ENCODE measurements around the gene PELI1. TPM values are rescaled to one million over a fixed set of nuclear protein-coding genes. Genes with fewer than 3 reads are reported as not detected.

The PELI1 gene
- total and polyA plus RNA-seq, 2 donors (not counting 3 experiments of a cell fraction or from before 2014, with no cell fraction given): 14.2 to 30.9 TPM

DNA sequence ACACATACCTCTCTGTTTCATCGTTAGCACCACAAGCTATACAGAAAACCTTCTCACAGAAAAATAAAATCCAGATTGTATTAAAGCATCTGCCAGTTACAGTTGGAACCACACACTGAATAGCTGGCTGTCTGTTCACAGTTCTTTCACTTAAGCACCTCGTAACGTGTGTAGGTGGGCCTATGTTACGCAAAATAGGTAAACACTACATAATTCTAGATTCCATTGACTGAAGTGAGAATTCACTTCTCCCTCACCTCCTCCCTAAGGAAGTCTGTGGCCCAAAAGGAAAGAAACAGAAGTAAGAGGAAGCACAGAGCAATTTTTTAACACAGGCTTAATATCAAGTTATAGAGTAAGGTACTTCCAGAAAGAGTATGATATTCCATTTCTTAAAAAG lies 24.9 kb downstream of the PELI1 start:
- FAIRE-seq: no peak
- CTCF ChIA-PET: interaction anchor here (0.7 to 2.4 kb wide), 5 partner anchors 11 to 192 kb away, joined by 3 to 8 read pairs (median 6); no protein-coding TSS in a partner anchor

More for the DNA sequence above, 24.9 kb downstream of the PELI1 start:
- TF ChIP-seq, protein P1, sequence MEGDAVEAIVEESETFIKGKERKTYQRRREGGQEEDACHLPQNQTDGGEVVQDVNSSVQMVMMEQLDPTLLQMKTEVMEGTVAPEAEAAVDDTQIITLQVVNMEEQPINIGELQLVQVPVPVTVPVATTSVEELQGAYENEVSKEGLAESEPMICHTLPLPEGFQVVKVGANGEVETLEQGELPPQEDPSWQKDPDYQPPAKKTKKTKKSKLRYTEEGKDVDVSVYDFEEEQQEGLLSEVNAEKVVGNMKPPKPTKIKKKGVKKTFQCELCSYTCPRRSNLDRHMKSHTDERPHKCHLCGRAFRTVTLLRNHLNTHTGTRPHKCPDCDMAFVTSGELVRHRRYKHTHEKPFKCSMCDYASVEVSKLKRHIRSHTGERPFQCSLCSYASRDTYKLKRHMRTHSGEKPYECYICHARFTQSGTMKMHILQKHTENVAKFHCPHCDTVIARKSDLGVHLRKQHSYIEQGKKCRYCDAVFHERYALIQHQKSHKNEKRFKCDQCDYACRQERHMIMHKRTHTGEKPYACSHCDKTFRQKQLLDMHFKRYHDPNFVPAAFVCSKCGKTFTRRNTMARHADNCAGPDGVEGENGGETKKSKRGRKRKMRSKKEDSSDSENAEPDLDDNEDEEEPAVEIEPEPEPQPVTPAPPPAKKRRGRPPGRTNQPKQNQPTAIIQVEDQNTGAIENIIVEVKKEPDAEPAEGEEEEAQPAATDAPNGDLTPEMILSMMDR (IDR thresholded peaks at IDR 0.05; ENCODE audit: extremely low read depth in 1 of 2, insufficient read depth in 1 of 2, low read depth in 1 of 2, low read length in 2 of 2): no peak
- TF ChIP-seq FOS (IDR thresholded peaks at IDR 0.05; ENCODE audit: borderline replicate concordance, insufficient read depth, low read length) (no peak), POLR2A (IDR thresholded peaks at IDR 0.05; ENCODE audit: low read depth, low read length) (no peak), JUN (IDR thresholded peaks at IDR 0.05; ENCODE audit: borderline replicate concordance, insufficient read depth, insufficient read length, low read depth) (no peak), MYC (IDR thresholded peaks at IDR 0.05; ENCODE audit: low read depth, low read length) (no peak), GATA2 (IDR thresholded peaks at IDR 0.05; ENCODE audit: insufficient read depth, insufficient read length, low read depth, low read length) (no peak), POLR2AphosphoS5 (IDR thresholded peaks at IDR 0.05; ENCODE audit: insufficient read depth, low read depth, low read length) (no peak), EZH2 (IDR thresholded peaks at IDR 0.05; ENCODE audit: borderline replicate concordance, low read depth, low read length, severe bottlenecking) (no peak)
- TF ChIP-seq, protein P2, sequence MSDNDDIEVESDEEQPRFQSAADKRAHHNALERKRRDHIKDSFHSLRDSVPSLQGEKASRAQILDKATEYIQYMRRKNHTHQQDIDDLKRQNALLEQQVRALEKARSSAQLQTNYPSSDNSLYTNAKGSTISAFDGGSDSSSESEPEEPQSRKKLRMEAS (IDR thresholded peaks at IDR 0.05; ENCODE audit: insufficient read depth, insufficient read length): no peak
- Histone ChIP-seq H3K9ac (replicated peaks; ENCODE audit: extremely low read depth, insufficient read depth, low read length) (no peak overlapping the region), H3K27ac (ENCODE audit: insufficient read depth, low read depth, low read length) (no peak overlapping the region), H3K9me1 (replicated peaks; ENCODE audit: control insufficient read depth, extremely low read depth, insufficient read depth, low read length) (no peaks in the 10 kb centered on the region), H3K36me3 (ENCODE audit: control insufficient read depth in 2 of 2, extremely low read depth in 1 of 2, insufficient read depth in 2 of 2, low read length in 2 of 2) (no peaks in the 10 kb centered on the region), H3K79me2 (ENCODE audit: control insufficient read depth, insufficient read depth, low read length) (peaks cover 69% of the 10 kb centered on the region), H3K9me3 (replicated peaks; ENCODE audit: control insufficient read depth, insufficient read depth, low read length) (no peaks in the 10 kb centered on the region), H2AFZ (ENCODE audit: low read depth, low read length) (no peak overlapping the region), H3K4me1 (ENCODE audit: control insufficient read depth, extremely low read depth, insufficient read depth, low read length) (peaks cover 23% of the 10 kb centered on the region), H3K4me2 (ENCODE audit: insufficient read depth, low read length) (no peak overlapping the region), H4K20me1 (replicated peaks; ENCODE audit: control insufficient read depth, extremely low read depth, insufficient read depth, low read length) (peaks cover 8% of the 10 kb centered on the region), H3K27me3 (ENCODE audit: control insufficient read depth in 2 of 2, insufficient read depth in 2 of 2, low read length in 2 of 2) (no peaks in the 10 kb centered on the region), H3K4me3 (replicated peaks in 1 of 3; ENCODE audit: insufficient read depth in 1 of 3, low read depth in 1 of 3, low read length in 3 of 3) (no peak overlapping the region)
- dilution Hi-C loops (cut with MboI; ENCODE audit: extremely low pct_ligation_motif_present, low sequenced_read_pairs) (no loop called here), intact Hi-C loops (cut with micrococcal nuclease) (no loop called here)
- POLR2A ChIA-PET: no interaction called here
- DNase-seq (ENCODE audit: low read depth, low spot score): no peak
- BruUV-seq (replicated peaks): no TSS peak
